Measurements from ENCODE around the gene ADM5. TPM values are rescaled to one million over a fixed set of nuclear protein-coding genes. Genes with fewer than 3 reads are reported as not detected.
A peak's percentile ranks its signal among the peaks of the same experiment; 100 is the strongest.

ADM5 gene
- polyA plus RNA-seq, 2 of the 4 experiments (the other 2 are of a cell fraction): 2.0 to 4.3 TPM

GRCh38 chr19:49641688-49642491 lies 47.5 kb upstream of the ADM5 start, which contains the start of gene SCAF1:
TSS of gene SCAF1 (plus strand) at chr19:49642209. CDS start at chr19:49645027, 2,818 bp downstream.
- Histone ChIP-seq H3K4me1 (peaks cover 37% of the 10 kb centered on the region), H3K4me2 (peak within 1 kb of the TSS; percentile 98), H3K4me3 (peak within 1 kb of the TSS; percentile 94), H3K27ac (peak within 1 kb of the TSS; percentile 97 to 99), H3K9me3 (no peaks in the 10 kb centered on the region)
- CTCF ChIA-PET: interaction anchor here (0.6 to 12.4 kb wide), 5 partner anchors 18 to 39 kb away, joined by 3 to 134 read pairs (median 7); partner anchors contain the start of genes BCL2L12, IRF3 and PRMT1
- POLR2A ChIA-PET: interaction anchor here (0.5 to 3.9 kb wide), 23 partner anchors 8 to 235 kb away, joined by 3 to 45 read pairs (median 5); partner anchors contain the start of genes AKT1S1, ALDH16A1, AP2A1 and BCL2L12
- FAIRE-seq (peak; percentile 54), DNase-seq (ENCODE audit: low read depth in 1 of 2, low spot score in 1 of 2) (peak; percentile 98 to 100), ATAC-seq (peak; percentile 55 to 61)
- WGBS (ENCODE audit: missing lambda C conversion rate): 2% methylated on average over 25 of the region's 87 CpGs
- TF ChIP-seq RAD21 (conservative IDR thresholded peaks at IDR 0.05 in 1 of 2, IDR thresholded peaks at IDR 0.05 in 1 of 2) (no peak), ESRRA (IDR thresholded peaks at IDR 0.05; ENCODE audit: borderline replicate concordance, low read length) (no peak), POLR2AphosphoS2 (conservative IDR thresholded peaks at IDR 0.05; ENCODE audit: low read length) (peak; percentile 83), KDM5A (IDR thresholded peaks at IDR 0.05) (no peak), SREBF2 (IDR thresholded peaks at IDR 0.05) (no peak), CBX8 (IDR thresholded peaks at IDR 0.05) (no peak), POLR2A (IDR thresholded peaks at IDR 0.05; ENCODE audit: low read length) (peak; percentile 84), HOXA7 (CRISPR knock-in tag; IDR thresholded peaks at IDR 0.05) (no peak; the same call in 1 of the 2 replicates), HOXB5 (CRISPR knock-in tag; IDR thresholded peaks at IDR 0.05) (peak; percentile 64; the same call in 1 of the 2 replicates), RARB (CRISPR knock-in tag; IDR thresholded peaks at IDR 0.05) (0 out of 2 replicates have a peak, but pooled peaks have one; percentile 55), HDAC2 (IDR thresholded peaks at IDR 0.05) (no peak), JUNB (IDR thresholded peaks at IDR 0.05) (no peak), FOXS1 (CRISPR knock-in tag; IDR thresholded peaks at IDR 0.05) (peak; percentile 68; the same call in 1 of the 2 replicates), NPAS2 (CRISPR knock-in tag; IDR thresholded peaks at IDR 0.05; ENCODE audit: borderline replicate concordance) (no peak), KDM1A (IDR thresholded peaks at IDR 0.05; ENCODE audit: low read depth) (no peak), EHMT2 (IDR thresholded peaks at IDR 0.05; ENCODE audit: low read depth) (no peak), TFCP2L1 (CRISPR knock-in tag; IDR thresholded peaks at IDR 0.05) (peak; percentile 98), FOSB (CRISPR knock-in tag; IDR thresholded peaks at IDR 0.05) (peak; percentile 93), CBX2 (IDR thresholded peaks at IDR 0.05; ENCODE audit: borderline replicate concordance, low read depth) (no peak), MAZ (IDR thresholded peaks at IDR 0.05; ENCODE audit: borderline replicate concordance, low read depth, low read length) (peak; percentile 69), MYC (IDR thresholded peaks at IDR 0.05; ENCODE audit: borderline replicate concordance, low read length) (0 out of 2 replicates have a peak, but pooled peaks have one; percentile 20), RFX5 (IDR thresholded peaks at IDR 0.05) (0 out of 2 replicates have a peak, but pooled peaks have one; percentile 40), HEYL (CRISPR knock-in tag; IDR thresholded peaks at IDR 0.05) (no peak), FOSL2 (IDR thresholded peaks at IDR 0.05) (no peak), FOSL2 (CRISPR knock-in tag; IDR thresholded peaks at IDR 0.05) (peak; percentile 74), RNF2 (IDR thresholded peaks at IDR 0.05; ENCODE audit: borderline replicate concordance, low read depth) (no peak), SMC3 (IDR thresholded peaks at IDR 0.05) (no peak), PHF8 (IDR thresholded peaks at IDR 0.05; ENCODE audit: borderline replicate concordance, low read depth) (peak; percentile 93), EP300 (IDR thresholded peaks at IDR 0.05) (no peak), CHD2 (IDR thresholded peaks at IDR 0.05; ENCODE audit: low read length, partially characterized antibody) (peak; percentile 42), HOXB13 (CRISPR knock-in tag; IDR thresholded peaks at IDR 0.05; ENCODE audit: low read depth) (no peak), ZNF302 (CRISPR knock-in tag; IDR thresholded peaks at IDR 0.05) (no peak), NR3C1 (IDR thresholded peaks at IDR 0.05) (no peak)
- TF ChIP-seq, protein P1, sequence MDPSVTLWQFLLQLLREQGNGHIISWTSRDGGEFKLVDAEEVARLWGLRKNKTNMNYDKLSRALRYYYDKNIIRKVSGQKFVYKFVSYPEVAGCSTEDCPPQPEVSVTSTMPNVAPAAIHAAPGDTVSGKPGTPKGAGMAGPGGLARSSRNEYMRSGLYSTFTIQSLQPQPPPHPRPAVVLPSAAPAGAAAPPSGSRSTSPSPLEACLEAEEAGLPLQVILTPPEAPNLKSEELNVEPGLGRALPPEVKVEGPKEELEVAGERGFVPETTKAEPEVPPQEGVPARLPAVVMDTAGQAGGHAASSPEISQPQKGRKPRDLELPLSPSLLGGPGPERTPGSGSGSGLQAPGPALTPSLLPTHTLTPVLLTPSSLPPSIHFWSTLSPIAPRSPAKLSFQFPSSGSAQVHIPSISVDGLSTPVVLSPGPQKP (IDR thresholded peaks at IDR 0.05; ENCODE audit: low read depth, low read length): no peak
- TF ChIP-seq, protein P2, sequence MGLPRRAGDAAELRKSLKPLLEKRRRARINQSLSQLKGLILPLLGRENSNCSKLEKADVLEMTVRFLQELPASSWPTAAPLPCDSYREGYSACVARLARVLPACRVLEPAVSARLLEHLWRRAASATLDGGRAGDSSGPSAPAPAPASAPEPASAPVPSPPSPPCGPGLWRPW (IDR thresholded peaks at IDR 0.05): no peak
- TF ChIP-seq, protein P3, sequence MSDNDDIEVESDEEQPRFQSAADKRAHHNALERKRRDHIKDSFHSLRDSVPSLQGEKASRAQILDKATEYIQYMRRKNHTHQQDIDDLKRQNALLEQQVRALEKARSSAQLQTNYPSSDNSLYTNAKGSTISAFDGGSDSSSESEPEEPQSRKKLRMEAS (IDR thresholded peaks at IDR 0.05): peak; percentile 74
- TF ChIP-seq, protein P4, sequence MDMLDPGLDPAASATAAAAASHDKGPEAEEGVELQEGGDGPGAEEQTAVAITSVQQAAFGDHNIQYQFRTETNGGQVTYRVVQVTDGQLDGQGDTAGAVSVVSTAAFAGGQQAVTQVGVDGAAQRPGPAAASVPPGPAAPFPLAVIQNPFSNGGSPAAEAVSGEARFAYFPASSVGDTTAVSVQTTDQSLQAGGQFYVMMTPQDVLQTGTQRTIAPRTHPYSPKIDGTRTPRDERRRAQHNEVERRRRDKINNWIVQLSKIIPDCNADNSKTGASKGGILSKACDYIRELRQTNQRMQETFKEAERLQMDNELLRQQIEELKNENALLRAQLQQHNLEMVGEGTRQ (IDR thresholded peaks at IDR 0.05): peak; percentile 60
- TF ChIP-seq, protein P5, sequence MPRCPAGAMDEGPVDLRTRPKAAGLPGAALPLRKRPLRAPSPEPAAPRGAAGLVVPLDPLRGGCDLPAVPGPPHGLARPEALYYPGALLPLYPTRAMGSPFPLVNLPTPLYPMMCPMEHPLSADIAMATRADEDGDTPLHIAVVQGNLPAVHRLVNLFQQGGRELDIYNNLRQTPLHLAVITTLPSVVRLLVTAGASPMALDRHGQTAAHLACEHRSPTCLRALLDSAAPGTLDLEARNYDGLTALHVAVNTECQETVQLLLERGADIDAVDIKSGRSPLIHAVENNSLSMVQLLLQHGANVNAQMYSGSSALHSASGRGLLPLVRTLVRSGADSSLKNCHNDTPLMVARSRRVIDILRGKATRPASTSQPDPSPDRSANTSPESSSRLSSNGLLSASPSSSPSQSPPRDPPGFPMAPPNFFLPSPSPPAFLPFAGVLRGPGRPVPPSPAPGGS (IDR thresholded peaks at IDR 0.05): peak; percentile 50; the same call in 2 of the 3 replicates
- TF ChIP-seq, protein P6, sequence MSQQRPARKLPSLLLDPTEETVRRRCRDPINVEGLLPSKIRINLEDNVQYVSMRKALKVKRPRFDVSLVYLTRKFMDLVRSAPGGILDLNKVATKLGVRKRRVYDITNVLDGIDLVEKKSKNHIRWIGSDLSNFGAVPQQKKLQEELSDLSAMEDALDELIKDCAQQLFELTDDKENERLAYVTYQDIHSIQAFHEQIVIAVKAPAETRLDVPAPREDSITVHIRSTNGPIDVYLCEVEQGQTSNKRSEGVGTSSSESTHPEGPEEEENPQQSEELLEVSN (IDR thresholded peaks at IDR 0.05; ENCODE audit: borderline replicate concordance, low read depth): 0 out of 2 replicates have a peak, but pooled peaks have one; percentile 43
